GM12878 (cell line): ENCODE data around the gene SCG3. TPM values are rescaled to one million over a fixed set of nuclear protein-coding genes. Genes with fewer than 3 reads are reported as not detected.
A peak's percentile ranks its signal among the peaks of the same experiment; 100 is the strongest.

Experiments used
- ATF7 ChIP-seq: fragments of 450-650 bp; IDR thresholded peaks from 2 replicates; pipeline ENCODE4 v1.6.1; 2016; ENCODE audit warnings: low read depth, mild to moderate bottlenecking
- BCL11A ChIP-seq: IDR thresholded peaks from 2 replicates; pipeline ENCODE4 v1.6.1; 2011; ENCODE audit warnings: low read depth, low read length
- CUX1 ChIP-seq: IDR thresholded peaks from 2 replicates; pipeline ENCODE4 v1.6.1; 2012; ENCODE audit warnings: improper control_type of control experiment, low read depth, low read length; ENCODE audit not compliant: insufficient replicate concordance
- ETV6 ChIP-seq, 2 experiments: fragments of 450-650 bp in 1 of 2; IDR thresholded peaks in 1 of 2; conservative IDR thresholded peaks in 1 of 2; 2 replicates each; pipeline ENCODE4 v1.6.1; 2014; ENCODE audit warnings: antibody characterized with exemption in 1 of 2, borderline replicate concordance in 1 of 2, low read depth in 1 of 2, mild to moderate bottlenecking in 1 of 2, moderate library complexity in 1 of 2
- POLR2AphosphoS2 ChIP-seq: IDR thresholded peaks from 2 replicates; pipeline ENCODE4 v1.6.1; 2011; ENCODE audit warnings: low read depth, mild to moderate bottlenecking, low read length, improper control_type of control experiment, moderate library complexity
- polyA plus RNA-seq, 11 experiments: library from polyadenylated mRNA; depleted of rRNA in 4 of 11; unstranded in 6 of 11; stranded (reverse) in 5 of 11; fragments of >200 nt; fragmentation: Nextera tagmentation in 4 of 11; fragmentation: Illumina TruSeq in 1 of 11; extraction: Ambion mirVana in 4 of 11; extraction: Trizol in 1 of 11; gene quantifications; 1 replicate in 1 of 11; 2 replicates in 10 of 11; pipeline versions ENCODE4 v1.2.1 to v1.2.3, GENCODE V29; 2011 to 2016; ENCODE audit warnings: inconsistent platforms in 2 of 11, missing spikeins in 2 of 11, low read depth in 1 of 11
- total RNA-seq, 4 experiments: library from RNA; depleted of rRNA in 3 of 4; stranded (reverse); fragments of >200 nt in 3 of 4; fragmentation: Illumina TruSeq in 1 of 4; extraction: Trizol in 1 of 4; gene quantifications; 2 replicates each; pipeline versions ENCODE4 v1.2.1 to v1.2.3, GENCODE V29; 2013 to 2021

SCG3 gene
- total and polyA plus RNA-seq, 10 of the 15 experiments (the other 5 are each of a cell fraction or from before 2014, with no cell fraction given) = 0.03 to 0.15 (median 0.04) TPM; not detected in 7

GRCh38 chr15:51736751-51737521 is 55.6 kb downstream of the SCG3 start (continued):
- peak; percentile 56 for TF ChIP-seq CUX1
- TF ChIP-seq POLR2AphosphoS2 = 0 out of 2 replicates have a peak, but pooled peaks have one; percentile 21
- TF ChIP-seq BCL11A = 0 out of 2 replicates have a peak, but pooled peaks have one; percentile 3
- TF ChIP-seq ATF7 = no peak
- TF ChIP-seq ETV6 (conservative IDR thresholded peaks at IDR 0.05 in 1 of 2, IDR thresholded peaks at IDR 0.05 in 1 of 2; ENCODE audit: borderline replicate concordance in 1 of 2, low read depth in 1 of 2) = 0 out of 4 replicates have a peak, but pooled peaks of 1 of the 2 experiments have one; percentile 44
